Sigmoid colon (tissue), 7 donors: ENCODE measurements around the gene CCNE1. TPM values are rescaled to one million over a fixed set of nuclear protein-coding genes. Genes with fewer than 3 reads are reported as not detected.

Experiments used
- DNase-seq: peaks from one replicate; pipeline ENCODE4 v3.0.0-alpha.2; 2019
- H3K27ac ChIP-seq, 4 donors: fragments of 200-600 bp; sonication (generic); one replicate each; pipeline ENCODE4 v1.5.1; 2016 to 2019; ENCODE audit warnings: mild to moderate bottlenecking in 1 of 4
- H3K27me3 ChIP-seq, 3 donors: fragments of 200-600 bp; sonication (generic); one replicate each; pipeline ENCODE4 v1.5.1; 2019; ENCODE audit warnings: mild to moderate bottlenecking in 1 of 3
- H3K36me3 ChIP-seq, 4 donors: fragments of 200-600 bp; sonication (generic); one replicate each; pipeline ENCODE4 v1.5.1; 2016 to 2019
- H3K4me1 ChIP-seq, 4 donors: fragments of 200-600 bp; sonication (generic); one replicate each; pipeline ENCODE4 v1.5.1; 2017 to 2019
- H3K4me3 ChIP-seq, 4 donors: fragments of 200-600 bp; sonication (generic); one replicate each; pipeline ENCODE4 v1.5.1; 2017 to 2019; ENCODE audit warnings: mild to moderate bottlenecking in 2 of 4, moderate library complexity in 1 of 4
- H3K9me3 ChIP-seq, 4 donors: fragments of 200-600 bp in 3 of 4; sonication (generic) in 3 of 4; one replicate each; pipeline versions ENCODE4 v1.5.1 to v1.6.1; 2013 to 2019
- EP300 ChIP-seq, 4 donors: sonication (generic); formaldehyde crosslinking; IDR thresholded peaks; one replicate each; pipeline ENCODE4 v1.6.1; 2017; ENCODE audit warnings: antibody characterized with exemption in 4 of 4
- POLR2A ChIP-seq, 2 donors: fragments of 450-650 bp; IDR thresholded peaks; one replicate each; pipeline ENCODE4 v1.6.1; 2016; ENCODE audit warnings: antibody characterized with exemption in 2 of 2, mild to moderate bottlenecking in 2 of 2, moderate library complexity in 2 of 2
- POLR2AphosphoS5 ChIP-seq, 4 donors: sonication (generic); formaldehyde crosslinking; IDR thresholded peaks; one replicate each; pipeline ENCODE4 v1.6.1; 2017; ENCODE audit warnings: antibody characterized with exemption in 4 of 4
- WGBS, 2 donors: extraction: QIAGEN DNeasy Blood & Tissue Kit; methylation state at CpG; one replicate each; pipeline ENCODE4 v1.1.7; 2013; 5-methylcytosine and 5-hydroxymethylcytosine counted together
- intact Hi-C: fragments of 100-400 bp; cut with DNase I; formaldehyde crosslinking; loops from one replicate; pipeline ENCODE4 v1.15.1; 2023
- polyA plus RNA-seq, 3 donors: library from polyadenylated mRNA; stranded (reverse); fragments of 200-250 nt; gene quantifications; one replicate each; pipeline ENCODE4 v1.2.3, GENCODE V29; 2013
- total RNA-seq, 4 donors: library from RNA; depleted of rRNA; stranded (reverse); fragments of >200 nt; gene quantifications; one replicate each; pipeline ENCODE4 v1.1.0, GENCODE V29; 2016
- TF ChIP-seq, protein P1 (sequence below), 4 experiments: fragments of 450-650 bp in 3 of 4; fragments of 200-600 bp in 1 of 4; IDR thresholded peaks; one replicate each; pipeline ENCODE4 v1.5.1; 2016 to 2019; ENCODE audit warnings: antibody characterized with exemption in 4 of 4, mild to moderate bottlenecking in 3 of 4, moderate library complexity in 2 of 4
- donor health status: healthy with polysubstance abuse.
- donor health status: Bipolar disorder and iron deficiency.
- donor health status: healthy.

CCNE1 gene
- total and polyA plus RNA-seq, 7 donors = 2.3 to 13.8 (median 4.4) TPM

DNA sequence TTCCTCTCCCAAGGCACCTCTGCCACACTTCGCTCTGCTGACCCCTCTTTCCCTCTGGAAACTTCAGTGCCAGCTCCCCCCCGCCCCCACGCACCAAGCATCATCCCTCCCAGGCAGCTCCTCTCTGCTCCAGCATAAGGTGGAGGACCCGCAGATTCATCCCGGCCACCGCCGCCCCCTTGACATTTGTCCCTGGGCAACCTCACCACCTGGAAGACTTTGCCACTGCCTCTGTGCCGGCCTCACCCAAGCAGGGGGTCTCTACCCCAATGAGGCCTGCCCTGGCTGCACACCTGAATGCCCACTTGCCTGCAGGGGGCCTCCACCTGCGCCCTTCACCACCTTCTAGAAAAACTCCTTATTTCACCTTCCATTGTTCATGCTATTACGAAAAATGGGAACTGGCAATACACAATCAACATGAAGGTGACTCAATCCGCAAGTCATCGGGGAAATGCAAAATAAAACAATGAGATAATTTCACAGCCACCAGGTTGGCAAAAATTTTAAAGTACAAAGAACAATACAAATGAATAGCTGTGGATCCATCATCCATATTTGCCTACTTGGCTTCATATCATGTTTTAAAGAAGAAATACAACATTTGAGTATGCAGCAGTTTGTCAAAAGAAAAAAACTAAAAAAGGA is 21.9 kb downstream of the CCNE1 start:
- Histone ChIP-seq H3K4me3 (no peak overlapping the region), H3K27ac (no peak overlapping the region), H3K4me1 (no peaks in the 10 kb centered on the region), H3K27me3 (peaks cover 0 to 8% (median 0%) of the 10 kb centered on the region in 3 donors), H3K36me3 (no peaks in the 10 kb centered on the region), H3K9me3 (no peaks in the 10 kb centered on the region)
- DNase-seq = no peak
- intact Hi-C loops = no loop called here
- TF ChIP-seq POLR2A (IDR thresholded peaks at IDR 0.05) (no peak), EP300 (IDR thresholded peaks at IDR 0.05) (no peak), POLR2AphosphoS5 (IDR thresholded peaks at IDR 0.05) (no peak)
- TF ChIP-seq, protein P1, sequence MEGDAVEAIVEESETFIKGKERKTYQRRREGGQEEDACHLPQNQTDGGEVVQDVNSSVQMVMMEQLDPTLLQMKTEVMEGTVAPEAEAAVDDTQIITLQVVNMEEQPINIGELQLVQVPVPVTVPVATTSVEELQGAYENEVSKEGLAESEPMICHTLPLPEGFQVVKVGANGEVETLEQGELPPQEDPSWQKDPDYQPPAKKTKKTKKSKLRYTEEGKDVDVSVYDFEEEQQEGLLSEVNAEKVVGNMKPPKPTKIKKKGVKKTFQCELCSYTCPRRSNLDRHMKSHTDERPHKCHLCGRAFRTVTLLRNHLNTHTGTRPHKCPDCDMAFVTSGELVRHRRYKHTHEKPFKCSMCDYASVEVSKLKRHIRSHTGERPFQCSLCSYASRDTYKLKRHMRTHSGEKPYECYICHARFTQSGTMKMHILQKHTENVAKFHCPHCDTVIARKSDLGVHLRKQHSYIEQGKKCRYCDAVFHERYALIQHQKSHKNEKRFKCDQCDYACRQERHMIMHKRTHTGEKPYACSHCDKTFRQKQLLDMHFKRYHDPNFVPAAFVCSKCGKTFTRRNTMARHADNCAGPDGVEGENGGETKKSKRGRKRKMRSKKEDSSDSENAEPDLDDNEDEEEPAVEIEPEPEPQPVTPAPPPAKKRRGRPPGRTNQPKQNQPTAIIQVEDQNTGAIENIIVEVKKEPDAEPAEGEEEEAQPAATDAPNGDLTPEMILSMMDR (IDR thresholded peaks at IDR 0.05) = no peak
- WGBS, 2 donors = 88 to 90% methylated on average over 12 of the region's 12 CpGs

DNA sequence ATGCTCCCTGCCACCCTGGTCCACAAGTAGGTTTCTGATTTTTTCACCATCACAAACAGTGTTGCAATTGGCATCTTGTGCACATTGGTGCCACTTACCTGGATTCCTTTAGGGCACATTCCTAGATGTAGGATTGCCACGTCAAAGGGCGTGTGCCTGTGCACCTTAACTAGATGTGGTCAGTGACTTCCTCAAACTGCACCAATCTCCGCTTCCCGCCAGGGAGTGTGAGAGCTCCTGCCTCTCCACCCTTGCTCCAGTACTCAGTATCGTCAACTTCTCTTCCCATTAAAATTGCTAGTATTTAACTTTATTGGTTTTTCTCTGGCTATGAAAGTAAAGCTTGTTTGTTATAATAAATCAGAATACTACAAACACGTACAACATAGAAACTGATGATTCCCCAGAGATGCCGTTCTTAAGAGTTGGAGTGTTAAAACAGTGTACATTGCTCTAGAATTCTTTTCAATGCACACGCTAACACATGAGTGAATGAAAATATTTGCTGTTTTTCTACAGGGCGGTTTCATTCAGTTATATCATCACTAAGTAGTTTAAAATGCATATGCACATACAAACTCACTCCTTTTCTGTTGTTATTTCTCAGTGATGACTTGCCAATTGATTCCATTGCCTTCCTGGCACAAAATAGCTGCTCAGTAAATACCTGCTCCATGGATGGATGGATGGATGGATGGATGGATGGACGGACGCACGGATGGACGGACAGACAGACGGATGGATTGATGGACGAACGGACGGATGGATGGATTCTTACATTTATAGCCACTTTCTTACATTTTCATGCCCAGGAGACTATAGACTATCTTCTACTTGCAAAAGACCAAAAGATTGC is 23.4 kb downstream of the CCNE1 start:
- TF ChIP-seq POLR2AphosphoS5 (IDR thresholded peaks at IDR 0.05) = no peak
- no peak for TF ChIP-seq EP300 (IDR thresholded peaks at IDR 0.05)
- TF ChIP-seq, protein P1 (IDR thresholded peaks at IDR 0.05) = no peak
- no peak for TF ChIP-seq POLR2A (IDR thresholded peaks at IDR 0.05)
- no peaks in the 10 kb centered on the region for H3K4me1 ChIP-seq
- no peaks in the 10 kb centered on the region for H3K9me3 ChIP-seq
- DNase-seq = no peak
- H3K27me3 ChIP-seq = peaks cover 0 to 8% (median 0%) of the 10 kb centered on the region in 3 donors
- no peak overlapping the region for H3K27ac ChIP-seq
- no peak overlapping the region for H3K4me3 ChIP-seq
- H3K36me3 ChIP-seq = no peaks in the 10 kb centered on the region
- WGBS, 2 donors = 59 to 75% methylated on average over 17 of the region's 17 CpGs
- intact Hi-C loops = no loop called here

DNA sequence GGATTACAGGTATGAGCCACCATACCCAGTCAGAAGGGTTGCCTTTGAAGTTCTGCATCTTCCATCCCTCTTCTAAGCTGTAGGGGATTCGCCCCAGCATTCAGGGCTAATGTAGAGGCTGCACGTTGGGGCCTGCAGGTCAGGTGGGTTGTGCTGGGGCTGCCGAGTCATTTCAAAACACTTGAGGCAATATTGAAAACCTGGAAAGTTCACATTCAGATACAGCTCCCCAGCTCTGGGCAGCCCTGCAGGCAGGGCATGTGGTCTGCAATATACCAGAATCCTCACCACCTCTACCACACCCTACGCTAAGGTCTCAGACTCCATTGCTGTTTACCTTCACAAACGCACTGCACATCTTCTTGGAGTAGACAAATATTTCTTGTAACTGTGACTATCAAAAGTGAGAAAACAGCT is 24.6 kb downstream of the CCNE1 start:
- intact Hi-C loops = no loop called here
- H3K36me3 ChIP-seq = no peaks in the 10 kb centered on the region
- H3K27me3 ChIP-seq = peaks cover 0 to 8% (median 0%) of the 10 kb centered on the region in 3 donors
- H3K4me1 ChIP-seq = no peaks in the 10 kb centered on the region
- 78 to 83% methylated on average over 5 of the region's 5 CpGs for WGBS, 2 donors
- no peak overlapping the region for H3K27ac ChIP-seq
- no peak for DNase-seq
- TF ChIP-seq POLR2A (IDR thresholded peaks at IDR 0.05) (no peak), POLR2AphosphoS5 (IDR thresholded peaks at IDR 0.05) (no peak), EP300 (IDR thresholded peaks at IDR 0.05) (no peak)
- TF ChIP-seq, protein P1 (IDR thresholded peaks at IDR 0.05) = no peak
- no peak overlapping the region for H3K4me3 ChIP-seq
- H3K9me3 ChIP-seq = no peaks in the 10 kb centered on the region

DNA sequence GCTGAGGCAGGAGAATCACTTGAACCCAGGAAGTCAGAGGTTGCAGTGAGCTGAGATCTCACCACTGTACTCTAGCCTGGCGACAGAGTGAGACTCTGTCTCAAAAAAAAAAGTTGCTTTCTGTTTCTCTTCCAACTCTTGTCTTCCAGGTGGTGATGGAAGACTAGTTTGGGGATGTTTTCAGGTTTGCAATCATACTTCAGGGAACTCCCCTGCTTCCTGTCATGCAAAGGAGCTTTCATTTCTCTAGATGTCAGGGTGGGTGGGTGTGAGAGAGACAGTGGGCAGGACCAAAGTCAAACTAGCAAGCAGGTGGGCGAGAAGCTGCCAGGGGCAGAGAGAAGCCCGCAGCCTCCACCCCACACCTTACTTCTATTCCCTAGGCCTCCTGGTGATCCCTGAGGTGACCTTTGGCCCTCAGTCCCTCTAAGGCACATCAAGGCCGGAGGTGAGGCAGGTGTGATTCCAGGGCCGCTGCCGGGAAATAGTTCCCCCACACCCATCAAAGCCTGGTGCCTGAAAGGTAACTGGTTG is 25.7 kb downstream of the CCNE1 start:
- H3K4me3 ChIP-seq = no peak overlapping the region
- no peak for TF ChIP-seq POLR2A (IDR thresholded peaks at IDR 0.05)
- no peak for TF ChIP-seq POLR2AphosphoS5 (IDR thresholded peaks at IDR 0.05)
- TF ChIP-seq, protein P1 (IDR thresholded peaks at IDR 0.05) = no peak
- no peak for TF ChIP-seq EP300 (IDR thresholded peaks at IDR 0.05)
- H3K9me3 ChIP-seq = no peaks in the 10 kb centered on the region
- DNase-seq = no peak
- no peaks in the 10 kb centered on the region for H3K36me3 ChIP-seq
- WGBS, 2 donors = 34 to 43% methylated on average over 6 of the region's 6 CpGs
- H3K4me1 ChIP-seq = no peaks in the 10 kb centered on the region
- intact Hi-C loops = no loop called here
- H3K27me3 ChIP-seq = peaks cover 0 to 8% (median 0%) of the 10 kb centered on the region in 3 donors
- no peak overlapping the region for H3K27ac ChIP-seq
